A673 (cell line): Measurements from ENCODE around the gene TFEC. TPM values are rescaled to one million over a fixed set of nuclear protein-coding genes. Genes with fewer than 3 reads are reported as not detected.

ENCODE experiments used
- BruUV-seq: library from RNA; stranded (reverse); fragments of 400-500 nt; replicated peaks from 2 replicates; lab custom pipeline; 2021; lab: Mats Ljungman, UMichigan
- CTCF ChIA-PET: fragments of 300-600 bp; sonication (Branson Sonifier 250); formaldehyde crosslinking; loops from one replicate; lab custom pipeline; 2022; ENCODE audit warnings: antibody characterized with exemption; lab: Charles Lee
- POLR2A ChIA-PET: fragments of 300-600 bp; sonication (Branson Sonifier 250); formaldehyde crosslinking; loops from one replicate; lab custom pipeline; 2022; ENCODE audit warnings: antibody characterized with exemption; ENCODE audit not compliant: low non-redundant PET; lab: Charles Lee
- DNase-seq: peaks from one replicate; pipeline ENCODE4 v3.0.0-alpha.2; 2015; ENCODE audit warnings: low spot score
- H3K27ac ChIP-seq: fragments of 200-600 bp; sonication (generic); 2 replicates; pipeline ENCODE4 v1.5.1; 2016; ENCODE audit warnings: mixed run types, low read depth, mild to moderate bottlenecking, mixed read lengths, antibody characterized with exemption, low read length; ENCODE audit not compliant: poor library complexity, severe bottlenecking
- H3K27me3 ChIP-seq: fragments of 200-600 bp; sonication (generic); replicated peaks from 2 replicates; pipeline ENCODE4 v1.6.1; 2017; ENCODE audit warnings: mixed run types, low read depth, mild to moderate bottlenecking, mixed read lengths, antibody characterized with exemption, low read length; ENCODE audit not compliant: insufficient read depth, poor library complexity
- H3K36me3 ChIP-seq: fragments of 200-600 bp; sonication (generic); 2 replicates; pipeline ENCODE4 v1.6.1; 2016; ENCODE audit warnings: mixed run types, mild to moderate bottlenecking, mixed read lengths, antibody characterized with exemption, low read length; ENCODE audit not compliant: insufficient read depth, poor library complexity, severe bottlenecking
- H3K4me1 ChIP-seq: fragments of 200-600 bp; sonication (generic); 2 replicates; pipeline ENCODE4 v1.6.1; 2017; ENCODE audit warnings: mixed run types, mild to moderate bottlenecking, mixed read lengths, antibody characterized with exemption, low read length; ENCODE audit not compliant: insufficient read depth, poor library complexity, severe bottlenecking
- H3K4me3 ChIP-seq: fragments of 200-600 bp; sonication (generic); 2 replicates; pipeline ENCODE4 v1.5.1; 2016; ENCODE audit warnings: low read depth, mixed run types, mild to moderate bottlenecking, mixed read lengths, low read length; ENCODE audit not compliant: poor library complexity, severe bottlenecking
- H3K9me3 ChIP-seq: fragments of 200-600 bp; sonication (generic); 2 replicates; pipeline ENCODE4 v1.6.1; 2016; ENCODE audit warnings: mixed run types, low read depth, mild to moderate bottlenecking, mixed read lengths, antibody characterized with exemption, low read length; ENCODE audit not compliant: poor library complexity, severe bottlenecking
- EZH2 ChIP-seq: fragments of 200-600 bp; sonication (generic); IDR thresholded peaks from 2 replicates; pipeline ENCODE4 v1.6.1; 2017; ENCODE audit warnings: borderline replicate concordance, low read depth, mild to moderate bottlenecking, mixed read lengths, antibody characterized with exemption, low read length; ENCODE audit not compliant: poor library complexity, severe bottlenecking
- intact Hi-C: fragments of 100-400 bp; cut with micrococcal nuclease; formaldehyde crosslinking; loops from one replicate; pipeline ENCODE4 v1.10.0; 2022; ENCODE audit not compliant: unreplicated experiment
- total RNA-seq: library from RNA; stranded (reverse); gene quantifications from 2 replicates; pipeline ENCODE4 v1.2.3, GENCODE V29; 2021
- TF ChIP-seq, protein P1 (sequence below): fragments of 300-800, 200-600 bp; sonication (generic); conservative IDR thresholded peaks from 2 replicates; pipeline ENCODE4 v1.5.1; 2017; ENCODE audit warnings: low read depth, mild to moderate bottlenecking, antibody characterized with exemption, low read length, moderate library complexity, mixed read lengths

Gene TFEC
- total RNA-seq, 1 experiment from 2014 or later = 4.5 TPM

DNA sequence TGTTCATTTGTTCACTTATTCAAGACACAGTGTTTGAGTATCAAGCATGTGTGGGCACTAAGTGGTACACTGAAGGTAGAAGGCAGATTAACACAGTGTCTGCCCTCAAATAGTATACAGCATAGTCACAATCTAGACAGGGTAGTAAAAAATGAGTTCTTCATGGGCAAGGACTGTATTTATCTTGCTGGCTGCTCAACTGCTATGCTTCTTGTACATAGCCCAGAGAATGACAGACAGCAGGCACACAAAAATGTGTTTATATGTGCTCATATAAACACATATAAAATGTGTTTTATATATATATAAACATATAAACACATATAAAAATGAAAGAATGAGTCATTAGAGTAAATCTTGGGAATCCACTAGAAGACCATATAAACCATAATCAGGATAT lies 43.1 kb downstream of the TFEC start:
- intact Hi-C loops = no loop called here
- H3K36me3 ChIP-seq = no peaks in the 10 kb centered on the region
- H3K9me3 ChIP-seq = no peaks in the 10 kb centered on the region
- no peak overlapping the region for H3K4me3 ChIP-seq
- ChIA-PET POLR2A (no interaction called here), CTCF (no interaction called here)
- H3K27ac ChIP-seq = no peak overlapping the region
- no TSS peak for BruUV-seq
- DNase-seq = no peak
- no peaks in the 10 kb centered on the region for H3K27me3 ChIP-seq
- no peaks in the 10 kb centered on the region for H3K4me1 ChIP-seq
- TF ChIP-seq, protein P1, sequence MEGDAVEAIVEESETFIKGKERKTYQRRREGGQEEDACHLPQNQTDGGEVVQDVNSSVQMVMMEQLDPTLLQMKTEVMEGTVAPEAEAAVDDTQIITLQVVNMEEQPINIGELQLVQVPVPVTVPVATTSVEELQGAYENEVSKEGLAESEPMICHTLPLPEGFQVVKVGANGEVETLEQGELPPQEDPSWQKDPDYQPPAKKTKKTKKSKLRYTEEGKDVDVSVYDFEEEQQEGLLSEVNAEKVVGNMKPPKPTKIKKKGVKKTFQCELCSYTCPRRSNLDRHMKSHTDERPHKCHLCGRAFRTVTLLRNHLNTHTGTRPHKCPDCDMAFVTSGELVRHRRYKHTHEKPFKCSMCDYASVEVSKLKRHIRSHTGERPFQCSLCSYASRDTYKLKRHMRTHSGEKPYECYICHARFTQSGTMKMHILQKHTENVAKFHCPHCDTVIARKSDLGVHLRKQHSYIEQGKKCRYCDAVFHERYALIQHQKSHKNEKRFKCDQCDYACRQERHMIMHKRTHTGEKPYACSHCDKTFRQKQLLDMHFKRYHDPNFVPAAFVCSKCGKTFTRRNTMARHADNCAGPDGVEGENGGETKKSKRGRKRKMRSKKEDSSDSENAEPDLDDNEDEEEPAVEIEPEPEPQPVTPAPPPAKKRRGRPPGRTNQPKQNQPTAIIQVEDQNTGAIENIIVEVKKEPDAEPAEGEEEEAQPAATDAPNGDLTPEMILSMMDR = no peak
- no peak for TF ChIP-seq EZH2

DNA sequence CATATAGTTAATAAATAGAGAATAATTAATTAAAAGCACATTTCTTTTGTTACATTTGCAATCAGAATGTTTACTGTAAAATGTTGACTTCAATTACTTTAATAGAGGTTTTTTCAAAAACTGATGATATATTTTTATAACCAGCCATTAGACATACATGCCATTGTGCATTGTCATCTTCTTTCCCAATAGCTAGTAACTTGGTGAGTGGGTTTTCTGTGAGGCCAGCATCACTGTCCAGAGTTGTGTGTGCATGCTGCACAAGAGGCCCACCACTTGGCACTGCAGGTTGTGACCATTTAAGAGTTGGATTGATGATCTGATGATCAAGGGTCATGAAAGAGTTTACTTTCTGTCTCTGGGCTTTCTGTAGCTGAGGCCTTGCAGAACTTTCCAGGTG lies 46.5 kb downstream of the TFEC start:
- no peak for DNase-seq
- no peaks in the 10 kb centered on the region for H3K9me3 ChIP-seq
- intact Hi-C loops = no loop called here
- no TSS peak for BruUV-seq
- no peak for TF ChIP-seq EZH2
- TF ChIP-seq, protein P1 = no peak
- ChIA-PET POLR2A (no interaction called here), CTCF (no interaction called here)
- no peak overlapping the region for H3K4me3 ChIP-seq
- H3K27ac ChIP-seq = no peak overlapping the region
- H3K4me1 ChIP-seq = no peaks in the 10 kb centered on the region
- H3K36me3 ChIP-seq = no peaks in the 10 kb centered on the region
- no peaks in the 10 kb centered on the region for H3K27me3 ChIP-seq

DNA sequence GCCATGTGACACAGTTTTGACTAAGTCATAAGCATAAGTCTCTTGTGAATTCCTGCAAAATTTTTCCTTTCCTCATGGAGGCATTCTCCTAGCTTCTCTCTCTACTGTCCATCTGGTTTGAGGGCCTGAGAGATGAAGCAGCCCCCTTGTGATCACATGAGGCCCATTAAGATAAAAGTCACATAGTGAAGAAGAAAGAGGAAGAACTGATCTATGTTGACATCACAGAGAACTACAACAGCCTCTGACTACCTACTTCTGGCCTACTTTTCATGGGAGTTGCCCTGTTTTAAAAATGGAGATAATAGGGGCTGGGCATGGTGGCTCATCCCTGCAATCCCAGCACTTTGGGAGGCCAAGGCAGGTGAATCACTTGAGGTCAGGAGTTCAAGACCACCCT lies 50.4 kb downstream of the TFEC start:
- H3K27ac ChIP-seq = no peak overlapping the region
- H3K36me3 ChIP-seq = no peaks in the 10 kb centered on the region
- BruUV-seq = no TSS peak
- no peak overlapping the region for H3K4me3 ChIP-seq
- ChIA-PET POLR2A (no interaction called here), CTCF (no interaction called here)
- H3K4me1 ChIP-seq = no peaks in the 10 kb centered on the region
- no peaks in the 10 kb centered on the region for H3K27me3 ChIP-seq
- intact Hi-C loops = no loop called here
- no peaks in the 10 kb centered on the region for H3K9me3 ChIP-seq
- no peak for DNase-seq
- TF ChIP-seq, protein P1 = no peak
- no peak for TF ChIP-seq EZH2
